Measurements from ENCODE around the gene DFFA.
"Not testable (repeated sequence)": the region's sequence is repeated elsewhere in the genome, so short reads cannot be mapped to it uniquely, and the experiment has no call there.

DFFA gene

DNA sequence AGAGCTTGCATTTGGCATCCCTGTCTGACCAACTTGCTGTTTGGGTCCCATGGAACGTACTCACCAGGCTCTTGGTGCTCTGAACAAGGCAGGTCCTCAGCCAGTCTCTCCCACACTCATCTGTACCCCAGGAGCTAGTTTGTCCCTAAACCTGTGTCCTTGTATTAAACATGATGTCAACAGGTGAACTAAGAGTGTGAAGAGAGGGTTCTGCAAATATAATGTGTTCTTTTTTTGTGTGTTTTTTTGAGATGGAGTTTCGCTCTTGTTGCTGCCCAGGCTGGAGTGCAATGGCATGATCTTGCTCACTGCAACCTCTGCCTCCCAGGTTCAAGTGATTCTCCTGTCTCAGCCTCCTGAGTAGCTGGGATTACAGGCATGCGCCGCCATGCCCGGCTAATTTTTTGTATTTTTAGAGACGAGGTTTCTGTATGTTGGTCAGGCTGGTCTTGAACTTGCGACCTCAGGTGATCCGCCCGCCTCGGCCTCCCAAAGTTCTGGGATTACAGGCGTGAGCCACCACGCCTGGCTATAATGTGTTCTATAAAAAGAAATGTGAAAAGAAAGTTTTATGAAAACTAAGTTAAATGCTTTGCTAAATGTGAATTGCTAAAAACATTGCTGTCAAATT lies 33.8 kb upstream of the DFFA start:
- not testable (repeated sequence) for DNase-seq (ENCODE audit: low read depth)

DNA sequence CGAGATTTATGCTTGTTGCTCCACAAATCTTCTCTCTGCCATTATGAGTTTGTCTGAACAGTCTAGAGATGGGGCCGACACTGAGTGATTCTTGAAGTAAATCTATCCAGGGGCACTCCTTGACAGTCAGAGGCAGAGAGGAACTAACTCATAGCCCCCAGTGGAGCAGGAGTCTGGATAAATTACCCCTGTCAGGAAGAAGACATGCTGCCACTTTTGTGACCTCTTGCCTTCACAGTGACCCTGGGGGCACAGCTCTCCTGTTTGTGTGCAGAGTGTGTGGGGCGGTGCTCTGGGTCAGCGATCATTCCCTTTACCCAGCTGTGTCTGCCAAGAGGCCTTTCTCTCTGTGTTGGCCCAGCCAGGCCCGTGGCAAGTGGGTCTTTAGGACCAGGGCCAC lies 31.9 kb upstream of the DFFA start:
- no peak for DNase-seq (ENCODE audit: low read depth)

DNA sequence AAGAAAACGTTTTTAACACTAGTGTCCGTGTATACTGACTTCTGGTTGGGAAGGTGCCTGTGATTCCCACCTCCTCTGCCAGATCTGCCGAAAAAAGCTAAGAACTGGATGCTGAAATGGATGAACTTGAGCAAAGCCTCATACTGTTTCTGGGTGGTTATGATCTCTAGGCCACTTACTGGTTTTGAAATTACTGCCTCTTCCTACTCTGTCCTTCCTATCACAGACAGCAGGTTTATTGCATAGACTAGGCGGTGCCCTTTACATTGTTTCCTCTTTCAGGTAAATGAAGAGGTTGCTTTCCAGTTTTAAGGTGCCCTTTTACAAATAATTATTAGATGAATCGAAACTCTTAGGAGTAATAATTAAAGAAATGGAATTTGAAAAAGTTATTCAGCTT lies 29.9 kb upstream of the DFFA start:
- DNase-seq (ENCODE audit: low read depth), result no peak

DNA sequence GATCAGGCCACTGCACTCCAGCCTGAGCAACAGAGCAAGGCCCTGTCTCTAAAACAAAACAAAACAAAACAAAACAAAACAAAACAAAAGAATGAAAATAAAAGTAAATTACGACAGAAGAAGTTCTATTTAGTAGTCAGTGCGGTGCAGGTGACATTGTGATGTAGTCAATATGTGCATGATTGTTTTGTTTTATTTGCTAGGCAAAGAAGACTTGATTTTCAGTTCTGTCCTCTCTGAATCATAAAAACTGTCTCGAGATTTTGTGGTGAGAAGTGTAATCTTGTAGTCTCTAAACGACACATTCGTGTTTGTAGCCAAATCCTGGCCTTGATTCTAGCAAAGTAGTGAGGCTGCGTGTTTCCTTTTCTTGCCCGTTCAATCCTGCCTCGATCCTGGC lies 25.9 kb upstream of the DFFA start:
- DNase-seq (ENCODE audit: low read depth), result no peak

DNA sequence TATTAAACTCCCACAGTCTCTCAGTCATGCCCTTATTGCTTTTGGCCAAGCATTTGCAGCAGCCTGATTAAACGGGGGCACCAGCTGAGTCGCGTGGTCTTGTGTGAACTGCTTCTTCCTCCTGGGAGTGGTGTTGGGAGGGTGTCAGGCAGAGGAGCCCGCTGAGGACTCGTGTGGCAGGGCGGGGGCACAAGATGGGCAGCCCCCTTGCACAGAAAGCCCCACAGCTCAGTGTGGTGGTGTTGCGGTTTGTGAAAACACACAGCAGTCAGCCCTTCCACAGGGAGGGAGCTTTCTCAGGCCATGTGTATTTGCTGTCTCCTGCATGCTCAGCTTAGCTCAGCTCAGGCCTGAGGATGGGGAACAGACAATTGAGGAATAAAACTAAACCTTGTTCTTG lies 24.8 kb upstream of the DFFA start:
- no peak for DNase-seq (ENCODE audit: low read depth)

DNA sequence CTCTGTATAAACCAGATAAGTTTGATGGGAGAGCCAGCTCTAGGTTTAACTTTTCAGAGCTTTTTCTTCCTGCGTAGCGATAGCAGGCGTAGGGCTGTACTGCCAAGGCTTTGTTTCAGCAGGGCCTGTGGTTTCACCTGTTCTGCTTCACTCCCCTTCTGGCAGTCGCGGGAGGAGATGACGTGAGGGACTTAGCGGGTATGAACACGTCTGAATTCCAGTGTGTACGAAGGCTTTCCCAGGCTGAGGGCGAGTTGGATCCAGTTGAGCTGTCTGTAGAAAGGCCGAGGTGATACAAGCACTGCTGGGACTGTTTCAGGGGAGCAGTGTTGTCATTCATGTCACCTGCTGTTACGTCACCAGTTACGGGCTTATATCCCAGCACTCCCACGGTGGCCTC lies 23.6 kb upstream of the DFFA start:
- DNase-seq (ENCODE audit: low read depth), result no peak

DNA sequence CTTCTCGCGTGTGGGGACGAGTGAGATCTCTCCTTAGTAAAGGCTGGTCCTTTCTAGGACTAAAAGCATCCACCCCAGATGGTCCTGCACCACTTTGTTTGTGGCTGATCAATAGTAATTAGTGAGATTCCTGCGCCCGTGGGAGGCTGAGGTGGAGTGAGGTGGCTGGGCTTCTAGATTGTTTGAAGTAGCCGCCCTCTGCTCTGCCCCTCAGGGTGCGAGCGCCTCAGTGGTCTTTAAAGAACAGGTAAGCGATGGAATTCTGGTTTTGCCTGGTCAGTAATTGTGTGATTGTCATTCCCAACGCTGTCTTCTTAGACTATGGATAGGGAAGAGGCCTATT lies 23.1 kb upstream of the DFFA start:
- no peak for DNase-seq (ENCODE audit: low read depth)

DNA sequence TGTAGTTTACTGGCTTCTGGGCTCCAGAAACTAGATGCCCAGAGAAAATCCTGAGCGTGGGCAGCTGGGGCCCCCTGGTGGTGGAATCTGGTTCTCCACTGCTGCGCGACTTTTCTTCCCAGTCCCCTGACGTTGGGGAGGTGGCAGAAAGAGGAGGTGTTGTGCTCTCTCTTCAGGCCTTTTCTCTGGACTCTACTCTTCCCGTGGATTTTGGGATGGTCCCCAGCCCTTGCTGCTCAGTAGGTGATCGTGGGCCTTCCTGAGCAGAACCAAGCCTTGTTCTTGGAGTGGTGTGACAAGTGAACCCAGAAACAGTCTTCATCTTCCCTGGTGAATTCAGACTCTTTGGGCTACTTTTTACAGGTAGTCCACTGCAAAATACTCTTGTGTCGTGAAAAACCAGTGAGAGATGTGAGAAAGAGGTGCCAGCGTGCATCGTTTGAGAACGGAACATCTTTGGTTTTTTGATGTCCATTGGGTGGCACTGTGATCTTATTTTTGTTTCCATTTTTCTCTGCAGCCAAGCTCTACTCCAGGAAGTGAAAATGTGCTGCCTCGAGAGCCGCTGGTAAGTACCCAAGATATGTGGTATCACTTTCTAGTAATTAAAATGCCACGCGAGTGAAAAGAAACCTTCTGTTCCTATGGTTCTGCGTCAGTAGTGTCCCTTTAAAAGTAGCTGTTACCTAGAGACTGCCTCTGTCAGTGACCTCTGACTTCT lies 22.6 kb upstream of the DFFA start:
- no peak for DNase-seq (ENCODE audit: low read depth)

DNA sequence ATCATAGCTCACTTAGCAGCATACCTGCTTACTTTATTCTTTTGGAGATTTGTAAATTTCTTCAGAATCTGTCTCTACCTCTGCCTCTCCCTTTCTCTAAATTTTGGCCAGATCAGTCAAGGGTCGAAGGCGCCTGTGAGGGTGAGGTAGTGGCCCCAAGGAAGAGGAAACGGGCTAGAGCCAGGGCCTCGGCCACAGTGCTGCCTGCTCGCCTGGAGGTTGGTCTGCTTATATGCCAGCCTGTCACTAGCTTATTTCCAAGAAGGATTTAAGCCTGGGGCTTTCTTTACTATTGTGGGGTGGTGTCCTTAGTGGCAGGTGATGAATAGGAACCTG lies 22.1 kb upstream of the DFFA start:
- DNase-seq (ENCODE audit: low read depth), result no peak

DNA sequence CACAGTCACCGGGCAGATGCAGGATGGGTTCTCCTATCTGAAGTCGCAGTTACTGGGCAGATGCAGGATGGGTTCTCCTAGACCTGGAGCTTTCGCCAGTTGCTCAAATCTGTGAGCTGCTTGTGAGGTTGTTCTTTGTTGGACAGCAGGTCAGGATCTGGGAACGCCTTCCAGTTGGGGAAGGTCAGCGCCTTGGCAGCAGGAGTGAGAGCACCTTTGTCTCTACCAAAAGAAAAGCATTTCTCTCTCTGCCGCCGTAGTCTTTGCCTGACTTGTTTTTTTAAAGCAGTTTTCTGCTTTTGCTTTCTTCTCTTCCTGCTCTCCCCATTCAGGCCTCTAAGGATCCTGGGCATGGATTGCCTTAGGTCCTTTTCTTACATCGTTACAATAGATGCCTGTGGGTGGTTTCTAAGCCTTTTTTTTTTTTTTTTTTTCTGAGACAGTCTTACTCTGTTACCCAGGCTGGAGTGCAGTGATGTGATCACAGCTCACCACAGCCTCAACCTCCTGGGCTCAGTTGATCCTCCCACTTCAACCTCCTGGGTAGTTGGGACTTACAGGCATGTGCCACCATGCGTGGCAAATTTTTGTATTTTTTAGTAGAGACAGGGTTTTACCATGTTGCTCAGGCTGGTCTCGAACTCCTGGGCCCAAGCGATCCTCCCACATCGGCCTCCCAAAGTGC lies 18.1 kb upstream of the DFFA start:
- no peak for DNase-seq (ENCODE audit: low read depth)

DNA sequence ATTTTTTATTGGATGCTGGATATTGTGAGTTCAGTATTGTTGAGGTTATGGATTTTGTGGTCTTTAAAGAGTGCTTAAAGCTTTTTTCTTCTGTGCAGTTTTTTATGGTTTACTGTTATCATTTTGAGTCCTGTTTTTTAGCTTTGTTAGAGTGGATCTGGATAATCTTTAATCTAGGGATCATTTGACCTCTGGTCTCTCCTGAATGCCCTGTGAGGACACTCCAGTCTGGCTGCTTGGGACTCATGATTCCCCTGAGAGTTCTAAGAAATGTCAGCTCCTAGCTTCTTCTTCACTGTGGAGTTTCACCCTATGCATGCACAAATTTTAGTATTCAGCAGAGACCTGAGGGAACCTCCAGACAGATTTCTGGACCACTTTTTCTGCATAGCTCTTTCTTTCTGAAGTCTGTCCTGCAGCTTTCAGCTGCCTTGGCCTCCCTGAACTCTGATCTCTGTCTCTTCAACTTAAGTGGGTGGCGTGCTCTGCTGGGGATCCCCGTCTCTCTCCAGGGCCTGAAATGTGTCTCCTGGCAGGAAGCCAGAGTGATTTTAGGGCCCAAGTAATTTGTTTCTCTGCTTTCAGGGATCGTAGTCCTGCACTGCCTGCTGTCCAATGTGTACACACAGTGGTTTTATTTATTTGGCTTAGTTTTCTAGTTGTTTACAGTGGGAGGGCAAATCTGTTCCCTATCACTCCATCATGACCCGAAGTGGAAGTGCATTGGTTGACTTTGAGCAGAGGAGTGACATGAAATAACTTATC lies 17.1 kb upstream of the DFFA start:
- DNase-seq (ENCODE audit: low read depth), result no peak

DNA sequence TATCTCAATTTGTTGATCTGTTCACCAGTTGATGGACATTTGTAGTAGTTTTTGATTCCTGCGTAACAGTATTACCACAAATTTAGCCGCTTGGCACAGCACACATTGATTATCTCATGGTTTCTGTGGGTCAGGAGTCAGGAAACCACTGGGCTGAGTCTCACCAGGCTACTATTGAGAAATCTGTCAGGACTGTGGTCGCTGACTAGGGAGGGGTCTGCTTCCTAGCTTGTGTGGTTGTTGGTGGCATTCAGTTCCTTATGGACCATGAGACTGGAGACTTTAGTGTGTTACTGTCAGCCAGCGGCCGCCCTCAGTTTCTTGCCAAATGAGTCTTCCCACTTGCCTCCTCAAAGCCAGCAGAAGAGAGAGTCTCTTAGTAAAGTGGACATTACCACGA lies 12.2 kb upstream of the DFFA start:
- no peak for DNase-seq (ENCODE audit: low read depth)

DNA sequence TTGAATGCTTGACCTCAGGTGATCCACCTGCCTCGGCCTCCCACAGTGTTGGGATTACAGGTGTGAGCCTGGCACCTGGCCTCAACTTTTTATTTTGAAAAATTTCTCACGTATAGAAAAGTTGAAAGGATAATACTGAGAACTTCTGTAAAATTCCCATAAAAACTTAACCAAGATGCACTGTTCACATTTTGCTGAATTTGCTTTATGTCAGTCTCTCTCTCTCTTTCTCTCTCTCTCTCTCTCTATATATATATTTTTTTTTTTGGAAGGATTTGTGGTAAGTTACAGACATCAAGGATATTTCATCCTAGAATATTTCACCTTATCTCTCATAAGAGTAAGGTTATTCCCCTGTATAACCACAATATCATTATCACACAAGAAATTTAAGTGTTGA lies 8.3 kb upstream of the DFFA start:
- DNase-seq (ENCODE audit: low read depth), result no peak

DNA sequence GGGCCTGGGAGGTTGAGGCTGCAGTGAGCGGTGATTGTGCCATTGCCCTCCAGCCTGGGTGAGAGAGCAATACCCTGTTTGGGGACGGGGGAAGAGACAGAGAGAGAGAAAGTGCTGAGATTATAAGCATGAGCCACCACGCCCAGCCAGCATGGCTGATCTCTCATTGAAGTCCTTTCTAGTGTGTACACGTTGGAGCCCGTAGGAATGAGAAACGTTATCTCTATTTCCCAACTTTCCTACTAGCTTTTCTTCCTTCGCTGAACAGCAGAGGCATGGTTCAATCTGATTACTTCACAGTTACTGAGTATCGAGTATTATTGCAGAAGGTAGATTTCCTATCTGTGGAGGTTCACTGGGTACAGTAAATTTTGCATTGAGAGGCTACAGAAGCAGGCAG lies 7.0 kb upstream of the DFFA start:
- DNase-seq (ENCODE audit: low read depth), result no peak

DNA sequence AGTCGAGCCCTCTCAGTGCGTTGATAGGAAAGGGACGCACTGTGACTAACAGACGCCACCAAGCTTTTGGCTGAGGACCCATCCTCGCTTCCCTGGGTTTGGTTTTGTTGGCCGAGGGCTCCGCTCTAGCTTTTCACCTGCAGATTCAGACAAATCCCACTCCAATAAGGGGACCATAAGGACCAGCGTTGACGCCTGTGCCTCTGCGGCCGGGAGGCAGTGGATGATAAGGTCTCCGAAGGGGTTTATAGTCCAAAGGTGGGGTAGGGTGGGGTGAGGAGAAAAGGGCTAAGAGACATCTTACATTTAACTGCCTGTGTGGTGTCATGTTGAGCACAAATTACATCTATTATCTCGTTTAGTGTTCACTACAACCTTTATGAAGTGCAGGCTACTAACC lies 3.2 kb upstream of the DFFA start:
- no peak for DNase-seq (ENCODE audit: low read depth)

DNA sequence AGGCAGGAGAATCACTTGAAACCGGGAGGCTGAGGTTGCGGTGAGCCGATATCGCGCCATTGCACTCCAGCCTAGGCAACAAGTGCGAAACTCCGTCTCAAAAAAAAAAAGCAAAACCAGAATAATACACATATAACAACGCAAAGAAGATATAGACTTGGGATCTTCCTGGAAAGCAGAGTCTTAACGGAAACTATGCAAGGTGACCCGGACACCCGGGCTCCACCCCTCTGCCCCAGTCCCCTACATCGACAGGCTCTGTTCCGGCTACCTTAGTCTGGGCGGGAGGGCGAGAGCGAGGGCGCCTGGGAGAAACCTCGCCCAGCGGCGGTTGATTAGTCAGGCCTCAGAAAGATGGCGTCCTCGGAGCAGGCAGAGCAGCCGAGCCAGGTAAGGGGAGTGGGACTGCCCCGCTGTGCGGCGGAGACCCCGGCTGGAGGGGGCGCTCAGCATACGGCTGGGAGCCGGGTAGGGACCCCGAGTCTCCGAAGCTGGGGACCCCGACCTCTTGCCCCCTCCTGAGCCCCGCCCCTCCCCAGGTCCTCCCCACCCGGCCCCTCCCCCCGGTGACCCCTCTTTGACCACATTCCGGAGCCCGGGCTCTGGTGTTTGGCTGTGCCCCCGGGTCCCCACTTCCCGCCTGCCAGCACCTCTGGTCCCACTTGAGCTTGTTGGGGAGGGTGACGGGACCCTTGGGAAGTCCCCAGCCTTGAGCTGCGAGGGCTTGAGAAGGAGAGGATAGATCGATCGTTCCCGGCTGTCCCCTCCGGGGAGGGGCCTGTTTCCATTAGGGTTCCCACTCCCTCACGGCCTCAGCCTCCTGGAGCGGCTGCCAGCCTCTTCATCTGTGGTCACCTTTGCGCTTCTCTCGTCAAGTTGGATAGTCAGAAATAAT lies 2.5 kb upstream of the DFFA start, which contains the start of gene PEX14:
TSS of gene PEX14 (plus strand) at position 338 of the 895 bp plus-strand sequence. CDS start at position 355, 17 bp downstream.
- peak; percentile 59 for DNase-seq (ENCODE audit: low read depth)

DNA sequence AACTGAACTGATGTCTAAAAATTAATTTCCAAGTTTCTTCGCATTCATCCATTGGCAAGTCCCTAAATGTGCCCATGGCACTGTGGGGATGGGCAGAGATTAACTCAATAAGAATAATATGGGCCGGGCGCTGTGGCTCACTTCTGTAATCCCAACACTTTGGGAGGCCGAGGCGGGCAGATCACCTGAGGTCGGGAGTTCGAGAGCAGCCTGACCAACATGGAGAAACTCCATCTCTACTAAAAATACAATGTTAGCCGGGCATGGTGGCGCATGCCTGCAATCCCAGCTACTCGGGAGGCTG lies 1.9 kb upstream of the DFFA start:
- DNase-seq (ENCODE audit: low read depth), result not testable (repeated sequence)

DNA sequence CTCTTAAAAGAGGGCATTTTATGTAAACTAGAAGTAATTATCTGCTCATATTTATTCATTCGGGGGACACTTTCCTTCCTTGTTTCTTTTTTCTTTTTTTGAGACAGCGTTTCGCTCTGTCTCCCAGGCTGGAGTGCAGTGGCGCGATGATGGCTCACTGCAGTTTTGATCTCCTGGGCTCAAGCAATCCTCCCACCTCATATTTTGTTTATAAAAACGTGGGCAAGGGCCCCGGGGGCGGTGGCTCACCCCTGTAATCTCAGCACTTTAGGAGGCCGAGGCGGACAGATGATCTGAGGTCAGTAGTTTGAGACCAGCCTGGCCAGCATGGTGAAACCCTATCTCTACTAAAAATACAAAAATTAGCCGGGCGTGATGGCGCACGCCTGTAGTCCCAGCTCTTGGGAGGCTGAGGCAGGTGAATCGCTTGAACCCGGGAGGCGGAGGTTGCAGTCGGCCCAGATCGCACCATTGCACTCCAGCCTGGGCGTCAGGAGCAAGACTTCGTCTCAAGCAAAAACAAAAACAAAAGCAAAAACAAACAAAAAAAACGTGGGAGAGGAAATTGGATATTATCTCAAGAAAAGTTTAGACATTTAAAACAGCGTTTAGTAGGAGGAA lies 926 bp upstream of the DFFA start:
- no peak for DNase-seq (ENCODE audit: low read depth)

DNA sequence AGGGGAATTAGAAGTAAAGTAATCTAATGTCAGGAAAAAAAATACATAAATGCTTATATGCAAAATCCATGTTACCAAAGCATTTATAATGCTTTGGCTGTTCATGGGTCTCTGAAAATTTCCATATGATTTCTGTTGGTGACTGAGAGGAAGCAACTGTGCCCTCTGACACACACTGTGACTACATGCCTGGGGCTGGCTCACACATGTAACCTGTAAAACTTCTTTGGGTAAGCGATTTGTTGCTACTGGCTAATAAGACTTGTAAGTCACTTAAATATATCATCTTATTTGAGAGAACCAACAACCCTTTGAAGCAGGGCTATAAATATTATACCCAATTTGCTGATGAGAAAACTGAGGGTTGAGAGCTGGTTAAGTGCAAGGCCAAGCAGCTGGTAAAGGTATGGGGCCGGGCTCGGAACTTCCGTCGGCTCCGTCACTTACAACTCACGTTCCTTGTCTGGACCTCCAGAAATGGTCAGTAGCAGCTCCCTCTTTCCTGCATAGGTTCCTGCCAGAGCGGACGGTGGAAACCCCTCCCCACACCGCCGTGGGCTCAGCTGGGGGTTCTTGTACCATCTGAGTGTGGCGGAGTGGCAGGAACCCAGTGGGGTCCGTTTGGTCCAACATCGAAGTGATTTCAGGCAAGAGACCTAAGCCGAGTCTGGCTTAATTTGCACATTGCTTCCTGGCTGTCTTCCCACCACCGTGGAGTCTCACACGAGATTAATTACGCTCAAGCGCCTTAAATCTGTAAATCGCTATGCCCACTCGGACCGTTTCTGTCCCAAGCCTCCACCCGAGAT lies 714 bp downstream of the DFFA start:
- DNase-seq (ENCODE audit: low read depth), result no peak

DNA sequence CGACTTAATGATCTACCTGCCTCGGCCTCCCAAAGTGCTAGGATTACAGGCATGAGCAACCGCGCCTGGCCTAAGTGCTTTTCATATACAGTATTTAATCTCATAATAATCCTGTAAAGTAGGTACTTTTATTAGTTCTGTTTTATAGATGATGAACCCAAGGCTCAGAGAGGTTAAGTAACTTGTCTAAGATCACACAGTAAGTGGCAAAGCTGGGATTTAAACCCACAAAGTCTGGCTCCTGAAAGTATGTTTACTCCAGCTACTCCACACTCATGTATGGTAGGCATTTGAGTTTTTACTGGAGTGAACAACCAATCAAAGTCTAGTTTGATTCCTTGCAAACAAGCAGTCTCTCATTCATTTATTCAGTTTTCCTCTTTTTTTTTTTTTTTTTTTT lies 2.3 kb downstream of the DFFA start:
- DNase-seq (ENCODE audit: low read depth), result no peak

DNA sequence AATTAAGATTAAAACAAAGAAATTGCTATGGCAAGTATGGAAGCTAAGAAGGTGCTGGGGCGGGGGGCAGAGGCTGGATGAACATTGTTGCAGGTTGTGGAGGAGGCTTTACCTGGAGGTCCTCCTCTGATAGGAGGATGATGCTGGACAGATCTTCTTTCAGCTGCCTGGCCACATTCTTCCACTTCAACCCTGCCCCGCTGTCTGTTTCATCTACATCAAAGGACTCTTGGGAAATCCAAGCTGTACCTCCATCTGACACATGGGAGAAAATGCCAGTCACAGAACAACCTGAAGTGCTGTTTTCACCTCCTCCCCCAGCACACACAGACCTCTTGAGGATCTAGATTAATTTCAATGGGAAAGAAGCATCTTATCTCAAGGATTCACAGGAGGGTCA lies 5.3 kb downstream of the DFFA start:
- no peak for DNase-seq (ENCODE audit: low read depth)

All from HS-27A (cell line).